OCI-LY7 (cell line): ENCODE measurements around the gene COL4A2.

ENCODE experiments used
- EZH2phosphoT487 ChIP-seq: fragments of 200-600 bp; sonication (generic); IDR thresholded peaks from 2 replicates; pipeline ENCODE4 v1.6.1; 2018; ENCODE audit warnings: low read depth, borderline replicate concordance, mild to moderate bottlenecking, mixed run types, antibody characterized with exemption, low read length, moderate library complexity, mixed read lengths
- TF ChIP-seq, protein P1 (sequence below): fragments of 200-600 bp; sonication (generic); conservative IDR thresholded peaks from 2 replicates; pipeline ENCODE4 v1.5.1; 2014; ENCODE audit warnings: mild to moderate bottlenecking, antibody characterized with exemption, low read length, moderate library complexity, mixed read lengths

DNA sequence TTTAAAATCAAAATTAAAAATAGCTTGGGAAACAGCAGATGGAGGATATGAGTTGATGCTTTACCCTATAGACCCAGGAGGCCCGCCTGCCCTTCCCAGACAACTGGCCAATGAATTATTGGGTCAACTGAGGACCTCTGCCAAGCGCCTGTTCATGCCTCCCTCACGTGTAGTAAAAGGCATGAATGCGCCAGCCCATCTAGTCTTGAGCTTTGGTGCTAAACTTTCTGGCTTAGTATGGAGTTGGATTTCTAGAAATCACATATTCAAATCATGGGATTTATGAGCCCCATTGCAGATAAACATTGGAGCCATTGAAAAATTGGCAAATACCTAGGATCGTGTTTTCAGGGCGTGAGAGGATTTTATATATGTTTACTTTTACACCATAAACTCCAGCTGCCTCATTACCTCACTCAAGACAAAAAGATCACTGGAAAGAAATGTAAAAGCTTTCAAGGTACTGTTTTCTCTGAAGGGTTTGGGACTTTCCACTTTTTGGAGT, 47.1 kb downstream of the COL4A2 start:
- TF ChIP-seq, protein P1, sequence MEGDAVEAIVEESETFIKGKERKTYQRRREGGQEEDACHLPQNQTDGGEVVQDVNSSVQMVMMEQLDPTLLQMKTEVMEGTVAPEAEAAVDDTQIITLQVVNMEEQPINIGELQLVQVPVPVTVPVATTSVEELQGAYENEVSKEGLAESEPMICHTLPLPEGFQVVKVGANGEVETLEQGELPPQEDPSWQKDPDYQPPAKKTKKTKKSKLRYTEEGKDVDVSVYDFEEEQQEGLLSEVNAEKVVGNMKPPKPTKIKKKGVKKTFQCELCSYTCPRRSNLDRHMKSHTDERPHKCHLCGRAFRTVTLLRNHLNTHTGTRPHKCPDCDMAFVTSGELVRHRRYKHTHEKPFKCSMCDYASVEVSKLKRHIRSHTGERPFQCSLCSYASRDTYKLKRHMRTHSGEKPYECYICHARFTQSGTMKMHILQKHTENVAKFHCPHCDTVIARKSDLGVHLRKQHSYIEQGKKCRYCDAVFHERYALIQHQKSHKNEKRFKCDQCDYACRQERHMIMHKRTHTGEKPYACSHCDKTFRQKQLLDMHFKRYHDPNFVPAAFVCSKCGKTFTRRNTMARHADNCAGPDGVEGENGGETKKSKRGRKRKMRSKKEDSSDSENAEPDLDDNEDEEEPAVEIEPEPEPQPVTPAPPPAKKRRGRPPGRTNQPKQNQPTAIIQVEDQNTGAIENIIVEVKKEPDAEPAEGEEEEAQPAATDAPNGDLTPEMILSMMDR, result no peak
- no peak for TF ChIP-seq EZH2phosphoT487
